GM19438 (cell line): Measurements from ENCODE around the gene DIS3L2.
"Not testable (repeated sequence)": the region's sequence is repeated elsewhere in the genome, so short reads cannot be mapped to it uniquely, and the experiment has no call there.

ENCODE experiments used
- ATAC-seq: cut with Tn5 transposase; IDR thresholded peaks from one replicate; pipeline ENCODE4 v1.9.1; 2021; ENCODE audit warnings: low read depth; ENCODE audit not compliant: unreplicated experiment

DIS3L2 gene

DNA sequence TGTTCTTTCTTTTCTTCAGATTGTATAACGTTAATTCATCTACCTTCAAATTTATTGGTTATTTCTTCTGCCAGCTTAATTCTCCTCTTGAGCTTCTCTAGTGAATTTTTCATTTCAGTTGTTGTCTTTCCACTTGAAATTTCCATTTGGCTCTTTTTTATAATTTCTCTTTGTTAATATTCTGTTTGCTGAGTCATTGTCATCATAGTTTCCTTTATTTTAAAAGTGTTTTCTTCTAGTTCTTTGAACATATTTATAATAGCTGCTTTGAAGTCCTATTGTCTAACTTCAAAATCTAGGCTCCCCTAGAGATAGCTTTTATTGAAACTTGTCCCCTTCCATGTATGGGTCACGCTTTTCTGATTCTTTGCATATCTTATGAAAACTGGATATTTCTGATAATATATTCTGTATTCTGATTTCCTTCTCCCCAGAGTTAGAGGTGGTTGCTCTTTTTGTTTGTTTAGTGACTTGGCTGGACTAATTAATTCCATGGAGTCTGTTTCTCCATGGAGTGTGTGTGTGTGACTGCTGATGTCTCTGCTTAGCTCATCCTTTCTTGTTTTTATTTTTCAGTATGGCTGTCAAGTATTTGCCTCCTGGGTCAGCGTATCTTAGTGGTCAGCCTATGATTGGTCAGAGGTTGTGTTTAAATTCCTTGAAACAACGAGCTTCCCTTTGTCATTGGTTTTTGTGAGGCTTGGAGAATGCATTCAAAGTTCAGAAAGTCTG lies 47.6 kb downstream of the DIS3L2 start:
- no peak for ATAC-seq

DNA sequence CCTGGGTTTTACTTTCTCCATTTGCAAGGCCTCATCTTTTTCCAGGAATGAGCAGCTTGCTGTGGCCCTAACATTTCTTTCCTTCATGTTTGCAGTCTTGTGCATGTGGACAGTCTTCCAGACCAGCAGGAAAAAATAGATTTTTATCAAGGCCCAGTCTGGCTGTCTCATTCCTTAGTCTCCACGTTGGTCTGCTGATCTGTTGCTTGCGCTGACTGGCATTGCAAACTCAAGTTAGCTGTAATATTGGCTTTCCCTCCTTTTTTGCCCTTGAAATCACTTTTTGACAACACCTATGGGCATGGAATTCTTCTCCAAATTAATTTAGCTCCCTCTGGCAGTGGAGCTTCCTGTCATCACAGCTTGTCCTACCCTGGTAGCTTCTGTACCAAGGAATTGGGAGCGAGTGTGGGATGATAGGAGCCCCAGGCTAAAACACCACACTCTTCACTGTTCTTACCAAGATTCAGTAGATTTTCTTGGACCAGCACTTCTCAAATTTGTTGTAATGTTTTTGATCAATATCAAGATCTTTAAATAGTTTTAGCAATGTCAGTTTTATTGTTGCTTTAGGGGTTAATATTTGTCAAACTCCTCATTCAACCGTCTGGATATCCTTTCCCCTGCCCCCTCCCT lies 48.2 kb downstream of the DIS3L2 start:
- ATAC-seq, result no peak

DNA sequence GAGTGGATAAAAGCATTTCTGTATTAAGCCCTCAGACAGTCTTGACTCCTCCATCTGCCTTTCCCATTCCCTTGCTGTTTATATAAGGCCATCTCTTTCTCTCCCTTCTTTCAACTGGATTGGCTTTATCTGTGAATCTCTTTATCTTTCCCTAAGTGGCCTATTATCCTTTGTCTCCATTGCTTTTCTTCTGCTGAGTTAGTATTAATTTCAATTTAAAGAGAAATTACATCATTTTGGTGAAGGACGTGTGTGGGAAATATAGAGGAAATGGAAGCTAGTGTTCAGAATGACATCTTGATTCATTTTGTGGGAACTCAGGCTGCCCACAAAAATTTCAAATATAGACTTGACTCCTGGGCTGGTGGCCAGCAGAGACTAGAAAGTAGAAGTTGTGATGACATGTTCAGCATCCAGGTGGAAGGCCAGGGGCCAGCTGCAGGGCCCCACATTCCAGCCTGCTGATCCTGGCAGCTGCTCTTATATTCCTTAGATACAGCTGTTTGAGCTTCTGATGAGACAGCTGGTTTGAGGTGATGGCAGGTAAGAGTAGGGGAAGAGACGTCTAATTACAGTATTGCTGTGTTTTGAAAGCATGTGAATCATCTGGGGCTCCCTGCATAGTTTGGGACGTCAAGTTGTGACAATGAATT lies 52.3 kb downstream of the DIS3L2 start:
- no peak for ATAC-seq

DNA sequence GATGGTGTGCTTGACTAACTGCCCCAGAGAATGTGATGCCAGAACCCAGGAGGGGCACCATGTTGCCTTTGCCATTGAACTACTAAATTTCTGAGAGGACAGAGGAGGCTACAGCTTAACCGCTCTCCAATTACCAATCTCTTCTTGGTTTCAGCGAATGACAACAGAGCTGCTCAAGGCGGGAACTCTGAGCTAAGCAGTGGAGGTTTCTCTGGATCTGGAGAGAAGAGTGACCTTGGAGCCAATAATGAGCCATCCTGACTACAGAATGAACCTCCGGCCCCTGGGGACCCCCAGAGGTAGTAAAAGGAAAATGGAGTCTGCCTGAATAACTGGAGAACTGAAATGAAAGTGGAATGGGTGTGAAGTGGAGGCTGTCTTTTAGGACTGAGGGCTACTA lies 53.2 kb downstream of the DIS3L2 start:
- no peak for ATAC-seq

DNA sequence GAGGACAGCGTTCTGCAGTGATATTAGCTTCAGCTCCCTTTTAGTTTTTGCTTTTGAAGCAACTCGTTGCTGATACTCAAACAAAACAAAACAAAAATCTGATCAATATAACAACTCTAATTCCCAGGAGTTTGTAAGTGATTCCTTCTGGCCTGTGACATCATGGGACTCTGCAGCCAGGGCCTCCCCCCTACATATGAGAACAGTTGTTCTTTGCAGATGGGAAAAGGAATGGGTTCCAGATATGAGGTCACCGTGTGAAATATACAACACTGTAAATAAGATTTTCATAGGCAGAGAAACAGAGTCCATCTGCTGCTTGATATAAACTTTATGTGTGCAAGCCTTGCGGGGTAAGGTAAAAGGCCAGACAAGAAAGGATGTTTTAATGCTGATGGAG lies 56.7 kb downstream of the DIS3L2 start:
- ATAC-seq, result no peak

DNA sequence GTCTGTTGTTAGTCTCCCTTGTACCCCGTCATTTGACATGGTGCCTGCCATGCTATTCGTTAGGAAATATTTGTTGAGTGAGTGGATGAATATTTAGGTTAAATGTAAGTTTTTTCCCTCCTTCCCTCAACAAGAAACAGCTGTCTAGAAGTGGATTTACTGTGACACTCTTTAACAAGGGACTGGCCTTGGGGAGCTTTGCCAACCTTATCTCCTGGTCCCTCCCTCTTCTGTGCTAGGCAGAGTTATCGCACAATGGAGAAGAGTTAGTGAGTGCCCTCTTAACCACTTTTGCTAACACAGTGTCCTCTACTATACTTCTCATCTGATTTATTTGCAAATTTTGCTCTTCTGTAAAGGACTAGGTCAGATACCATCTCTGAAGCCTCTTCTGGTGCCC lies 61.2 kb downstream of the DIS3L2 start:
- ATAC-seq, result no peak

DNA sequence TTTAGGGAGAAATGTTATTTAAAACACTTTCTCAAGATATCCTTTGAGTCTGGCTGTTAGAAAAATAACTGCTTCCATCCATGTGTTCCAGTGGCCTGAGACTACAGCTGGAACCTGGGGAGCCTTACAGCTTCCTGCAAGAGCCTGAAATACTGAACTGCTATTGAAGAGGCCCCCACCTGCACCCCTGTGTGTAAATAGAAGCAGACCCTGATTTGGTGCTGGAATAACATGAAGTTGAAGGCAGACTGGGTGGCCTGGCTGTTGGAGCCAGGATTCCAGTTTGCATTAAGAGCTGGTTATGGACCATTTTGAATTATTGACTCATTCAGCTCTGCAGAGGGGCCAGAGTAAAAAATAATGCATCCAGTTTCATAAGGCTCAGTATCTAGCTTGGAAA lies 61.9 kb downstream of the DIS3L2 start:
- ATAC-seq, result no peak

DNA sequence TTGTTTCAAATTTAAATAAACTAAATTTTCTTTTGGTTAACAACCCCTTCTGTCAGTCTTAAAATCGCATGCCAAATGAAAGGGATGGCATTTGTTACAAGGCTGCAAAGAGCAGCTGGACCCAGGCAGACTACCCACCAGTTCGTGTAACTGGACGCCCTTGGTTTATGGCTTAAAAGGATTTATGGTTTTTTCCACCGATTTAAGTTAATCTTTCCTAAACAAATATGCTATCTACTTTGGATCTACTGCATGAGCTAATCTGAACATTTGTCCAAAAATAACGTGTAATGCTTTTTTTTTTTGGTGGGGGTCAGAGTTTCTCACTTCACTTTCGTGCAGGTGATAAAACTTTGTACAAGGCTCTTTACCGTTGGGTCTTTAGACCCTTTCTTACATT lies 62.9 kb downstream of the DIS3L2 start:
- ATAC-seq, result no peak

DNA sequence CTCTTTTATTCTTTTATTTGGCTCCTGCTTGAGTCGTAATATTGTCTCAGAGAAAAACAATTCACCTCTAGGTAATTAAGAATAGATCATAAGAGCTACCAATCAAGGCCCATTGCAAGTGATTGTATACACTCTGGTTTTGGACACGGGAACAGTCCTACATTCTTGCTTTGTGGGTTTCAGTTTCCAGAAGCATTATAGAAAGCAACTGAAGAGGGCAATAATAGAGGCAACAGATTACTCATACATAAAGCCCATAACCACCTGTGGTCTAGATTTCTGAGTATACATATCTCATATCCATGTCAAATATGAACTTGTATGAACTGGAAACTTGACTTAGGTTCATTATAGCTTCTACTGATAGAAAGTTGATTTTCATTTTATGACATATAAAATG lies 65.4 kb downstream of the DIS3L2 start:
- peak; percentile 98 for ATAC-seq

DNA sequence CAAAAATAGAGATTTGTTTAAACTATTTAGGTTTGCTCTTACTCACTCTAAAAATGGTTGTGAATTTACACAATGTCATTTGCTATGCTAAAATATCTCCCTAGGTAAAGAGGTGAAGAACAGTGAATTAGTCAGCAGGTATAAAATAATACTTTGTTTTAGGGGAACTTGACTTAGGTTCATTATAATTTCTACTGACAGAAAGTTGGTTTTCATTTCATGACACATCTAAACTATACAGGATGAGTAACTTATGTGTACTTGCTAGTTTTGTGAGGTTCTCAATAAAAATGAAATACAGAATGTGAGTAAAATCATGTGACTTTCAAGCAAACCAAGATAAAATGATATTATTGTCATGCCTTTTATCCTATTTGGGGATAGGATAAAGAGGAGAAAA lies 66.0 kb downstream of the DIS3L2 start:
- ATAC-seq, result no peak

DNA sequence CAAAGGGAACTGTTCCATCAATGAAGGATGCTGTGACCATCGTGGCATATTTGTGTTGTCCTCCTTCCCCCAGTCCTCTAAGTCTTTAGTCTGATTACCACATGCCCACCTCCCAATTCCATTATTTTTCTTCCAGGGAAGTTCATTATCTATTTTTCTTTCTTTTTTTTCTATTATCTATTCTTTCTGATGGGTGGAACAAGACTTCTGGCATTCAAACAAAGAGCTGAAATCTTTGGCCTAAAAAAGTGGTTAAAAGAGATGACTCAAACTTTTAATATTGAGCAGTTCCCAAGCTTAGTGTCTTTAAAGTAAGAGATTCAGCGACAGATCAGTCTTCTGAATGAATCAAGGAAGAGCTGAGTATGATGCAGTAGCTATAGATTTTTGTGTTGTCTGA lies 66.6 kb downstream of the DIS3L2 start:
- no peak for ATAC-seq

DNA sequence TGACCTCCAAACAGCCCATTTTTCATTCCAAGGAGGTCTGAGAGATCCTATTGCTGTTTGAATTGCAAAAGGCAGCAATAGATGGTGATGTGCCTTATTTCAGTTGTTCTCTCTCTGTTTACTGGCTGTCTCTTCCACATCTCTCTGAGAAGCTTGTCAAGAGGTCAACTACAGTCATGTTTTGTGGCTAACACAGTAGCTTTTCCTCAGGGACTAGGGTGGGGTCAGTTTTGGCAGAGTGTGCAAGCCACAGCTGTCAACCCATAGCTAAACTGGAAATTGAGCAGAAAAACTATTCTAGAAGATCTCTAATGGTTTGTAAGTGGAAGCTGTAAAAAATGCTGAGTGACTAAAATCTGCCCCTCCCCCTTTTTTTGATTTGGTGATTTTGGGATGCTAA lies 67.1 kb downstream of the DIS3L2 start:
- ATAC-seq, result no peak

DNA sequence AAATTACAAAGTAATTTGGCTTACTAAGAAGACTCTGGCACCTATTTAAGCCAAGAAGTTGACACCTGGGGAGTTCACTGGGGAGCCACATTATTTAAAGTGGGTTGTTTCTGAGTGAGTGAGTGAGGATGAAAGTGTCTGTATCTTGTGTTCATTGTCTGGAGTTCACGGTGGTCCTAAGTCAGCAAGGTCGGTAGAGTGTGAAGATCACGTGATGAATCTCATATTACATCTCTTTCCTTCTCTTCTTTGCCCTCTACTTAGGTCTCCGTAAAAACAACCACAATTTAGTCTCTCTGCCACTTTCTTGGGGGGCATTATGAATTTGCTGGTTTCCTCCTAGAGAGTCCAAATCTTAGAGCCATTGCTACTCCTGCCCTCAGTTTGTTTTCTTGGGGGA lies 67.8 kb downstream of the DIS3L2 start:
- no peak for ATAC-seq

DNA sequence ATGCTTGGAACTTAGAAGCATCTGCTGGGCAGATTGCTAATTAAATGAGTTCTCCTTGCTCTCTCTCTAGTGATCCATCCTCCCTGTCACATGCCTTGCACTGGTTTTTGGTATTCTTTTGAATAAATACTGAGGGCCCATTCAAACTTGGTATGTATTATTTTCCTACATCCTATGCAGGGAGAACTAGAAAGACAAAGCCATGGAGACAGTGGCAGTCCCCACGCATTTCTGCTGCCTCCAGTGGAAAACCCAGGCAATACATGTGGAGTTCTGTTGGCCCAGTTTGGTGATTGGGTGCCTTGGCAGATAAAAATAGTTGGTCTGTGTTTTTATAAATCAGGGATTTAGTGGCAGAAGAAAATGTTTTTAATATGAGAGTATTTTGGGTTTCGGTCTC lies 68.7 kb downstream of the DIS3L2 start:
- ATAC-seq, result no peak

DNA sequence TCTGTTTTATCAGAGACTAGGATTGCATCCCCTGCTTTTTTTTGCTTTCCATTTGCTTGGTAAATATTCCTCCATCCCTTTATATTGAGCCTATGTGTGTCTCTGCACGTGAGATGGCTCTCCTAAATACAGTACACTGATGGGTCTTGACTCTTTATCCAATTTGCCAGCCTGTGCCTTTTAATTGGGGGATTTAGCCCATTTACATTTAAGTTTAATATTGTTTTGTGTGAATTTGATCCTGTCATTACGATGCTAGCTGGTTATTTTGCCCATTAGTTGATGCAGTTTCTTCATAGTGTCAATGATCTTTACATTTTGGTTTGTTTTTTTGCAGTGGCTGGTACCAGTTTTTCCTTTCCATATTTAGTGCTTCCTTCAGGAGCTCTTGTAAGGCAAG lies 73.8 kb downstream of the DIS3L2 start:
- ATAC-seq, result not testable (repeated sequence)

DNA sequence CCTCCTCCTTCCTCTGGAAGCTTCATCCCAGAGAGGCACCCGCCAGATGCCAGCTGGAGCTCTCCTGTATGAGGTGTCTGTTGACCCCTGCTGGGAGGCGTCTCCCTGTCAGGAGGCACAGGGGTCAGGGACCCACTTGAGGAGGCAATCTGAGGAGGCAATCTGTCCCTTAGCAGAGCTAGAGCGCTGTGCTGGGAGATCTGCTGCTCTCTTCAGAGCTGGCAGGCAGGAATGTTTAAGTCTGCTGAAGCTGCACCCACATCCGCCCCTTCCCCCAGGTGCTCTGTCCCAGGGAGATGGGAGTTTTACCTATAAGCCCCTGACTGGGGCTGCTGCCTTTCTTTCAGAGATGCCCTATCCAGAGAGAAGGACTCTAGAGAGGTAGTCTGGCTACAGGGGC lies 75.4 kb downstream of the DIS3L2 start:
- ATAC-seq, result not testable (repeated sequence)

DNA sequence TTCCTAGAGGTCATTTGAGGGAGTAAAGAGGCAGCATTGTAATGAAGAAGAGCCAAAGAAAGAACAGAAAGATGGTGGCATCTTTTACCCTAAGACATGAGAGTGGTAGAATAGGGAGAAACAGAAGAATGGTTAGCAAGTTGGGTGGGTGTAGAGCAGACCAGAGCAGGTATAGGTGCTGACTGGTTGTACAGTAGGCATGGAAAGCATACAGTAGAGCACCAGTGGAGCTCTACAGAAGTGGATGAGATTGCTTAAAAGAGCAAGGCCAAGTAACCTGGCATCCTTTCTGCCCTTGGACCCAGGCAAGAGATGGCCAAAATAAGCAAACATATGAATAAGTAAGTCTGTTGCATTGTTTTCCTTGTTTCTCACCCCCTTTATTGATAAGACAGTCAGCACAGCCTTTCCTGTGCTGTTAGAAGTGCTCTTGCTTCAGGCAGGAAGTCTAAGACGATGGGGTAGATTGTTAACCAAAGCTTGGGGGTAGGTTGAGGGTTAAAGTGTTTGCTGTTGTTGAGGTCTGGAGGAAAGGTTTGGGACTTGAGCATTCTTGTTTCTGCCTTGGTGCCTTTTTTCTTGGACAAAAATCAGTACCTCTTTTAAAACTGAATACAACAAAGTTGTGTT lies 76.9 kb downstream of the DIS3L2 start:
- no peak for ATAC-seq

DNA sequence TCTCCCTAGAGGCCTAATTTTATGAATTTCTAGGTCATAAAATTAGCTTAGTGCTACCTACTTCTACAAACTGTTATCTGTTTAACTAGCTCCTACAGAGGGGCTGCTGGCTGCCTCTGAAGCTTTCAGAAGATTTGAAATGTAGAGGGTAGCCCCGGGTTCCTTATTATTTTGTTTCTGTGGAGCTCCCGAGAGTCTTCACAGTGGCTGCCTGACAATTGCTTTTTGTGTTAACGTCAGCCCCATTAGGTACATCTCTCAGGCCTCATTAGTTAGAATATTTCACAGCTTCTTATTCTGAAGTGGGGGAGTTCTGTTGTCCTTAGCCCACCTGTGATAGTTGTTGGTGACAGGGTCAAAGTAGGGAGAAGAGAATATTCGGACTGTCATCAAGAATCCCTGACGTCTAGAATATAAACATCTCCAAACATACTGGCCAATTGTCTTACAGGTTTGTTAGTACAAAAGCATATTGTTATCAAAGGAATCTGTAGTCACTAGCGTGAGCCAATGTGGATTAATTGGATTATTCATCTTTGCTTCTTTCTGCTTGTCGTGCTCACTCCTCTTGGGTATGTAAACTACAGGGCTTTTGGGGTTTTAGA lies 77.5 kb downstream of the DIS3L2 start:
- ATAC-seq, result no peak

DNA sequence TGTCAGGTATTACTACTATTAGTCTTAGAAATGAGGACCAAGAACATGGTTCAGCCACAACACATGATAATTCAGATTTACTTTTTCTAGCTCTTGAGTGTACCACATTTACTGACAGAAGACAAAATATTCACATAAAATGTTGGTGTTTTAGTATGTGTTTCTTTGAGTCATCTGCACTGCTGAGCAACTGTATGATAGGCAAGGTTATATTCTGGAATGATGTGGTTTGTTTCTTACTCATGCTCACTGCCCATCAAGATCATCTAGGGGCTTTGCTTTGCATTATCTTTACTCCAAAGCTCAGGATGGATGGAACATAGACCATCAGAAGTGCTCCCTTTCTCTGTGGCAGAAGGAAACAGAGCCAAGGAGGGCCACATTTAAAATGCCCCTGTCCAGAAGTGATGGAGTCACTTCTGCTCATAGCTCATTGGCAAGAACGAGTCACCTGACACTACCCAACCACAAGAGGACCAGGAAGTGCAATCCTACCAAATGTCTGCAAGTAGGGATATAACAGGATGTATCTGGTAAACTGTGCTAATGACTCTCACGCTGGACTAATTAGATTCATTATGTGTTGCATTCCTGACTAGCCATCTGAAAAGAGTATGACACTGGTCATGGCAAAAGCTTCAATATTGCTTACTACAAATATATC lies 81.5 kb downstream of the DIS3L2 start:
- ATAC-seq, result no peak

DNA sequence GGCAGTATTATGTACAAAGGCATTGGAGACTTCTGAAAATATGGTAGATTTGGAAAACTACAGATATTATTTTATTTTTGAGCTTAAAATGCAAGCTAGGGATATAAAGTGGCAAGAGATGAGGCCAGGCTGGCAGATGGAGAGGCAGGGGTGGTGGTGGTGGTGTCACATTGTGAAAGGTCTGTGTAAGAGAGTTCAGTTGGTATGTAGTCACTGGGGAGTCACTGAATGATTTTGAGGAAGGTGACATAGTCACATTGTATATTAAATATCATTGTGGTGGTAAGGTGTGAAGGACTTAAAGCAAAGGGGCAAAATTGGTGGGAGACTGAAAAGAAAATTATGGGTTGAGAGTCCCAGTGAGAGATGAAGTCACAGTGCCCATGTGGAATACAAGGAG lies 82.5 kb downstream of the DIS3L2 start:
- ATAC-seq, result no peak

DNA sequence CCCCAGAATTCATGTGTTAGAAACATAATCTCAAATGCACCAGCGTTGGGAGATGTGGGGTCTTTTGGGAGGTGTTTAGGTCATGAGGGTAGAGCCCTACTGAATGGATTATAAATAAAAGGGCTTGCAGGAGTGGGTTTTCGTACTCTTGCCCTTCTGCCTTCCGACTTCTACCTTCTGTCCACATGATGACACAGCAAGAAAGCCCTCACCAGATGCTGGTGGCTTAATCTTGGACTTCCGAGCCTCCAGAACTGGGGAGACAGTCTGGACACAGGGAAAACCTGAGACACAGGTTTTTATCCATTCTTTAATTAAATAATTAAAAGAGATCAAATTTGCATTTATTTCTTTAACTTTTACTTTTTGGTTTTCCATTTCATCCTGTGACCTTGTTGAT lies 87.8 kb downstream of the DIS3L2 start:
- ATAC-seq, result no peak
